ENCODE measurements around the gene TAX1BP3.

DNA sequence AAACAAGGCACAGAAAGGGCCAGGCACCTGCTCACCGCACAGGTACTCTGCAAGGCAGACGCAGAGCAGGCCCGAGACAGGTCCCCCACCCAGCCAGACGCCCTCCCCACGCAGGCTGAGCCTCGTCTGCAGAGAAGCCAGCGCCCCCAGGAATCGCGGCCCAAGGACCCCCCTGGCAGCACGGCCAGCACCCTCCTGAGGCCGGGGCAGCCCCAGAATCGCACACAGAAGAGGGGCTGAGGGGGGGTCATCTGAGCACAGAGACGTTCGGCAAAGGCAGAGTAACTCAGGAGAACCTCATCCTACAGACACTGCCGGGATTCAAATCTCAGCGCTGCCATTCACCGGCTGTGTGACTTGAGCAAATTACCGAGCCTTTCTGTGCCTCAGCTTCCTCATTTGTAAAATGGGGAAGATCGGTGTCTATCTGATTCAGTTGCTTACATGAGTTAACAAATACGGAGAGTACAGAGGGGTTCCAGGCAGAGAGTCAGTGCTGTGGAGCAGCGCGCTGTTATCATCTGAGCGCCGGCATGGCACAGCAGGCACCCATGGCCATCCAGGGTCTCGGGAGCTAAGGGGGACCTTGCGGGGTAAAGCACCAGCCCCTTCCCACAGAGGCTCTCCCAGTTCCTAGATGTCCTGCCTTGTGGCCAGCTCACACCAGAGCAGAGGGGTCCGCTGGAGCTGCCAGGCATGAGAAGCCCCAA, 10.6 kb upstream of the TAX1BP3 start:
- TF ChIP-seq, protein P1, sequence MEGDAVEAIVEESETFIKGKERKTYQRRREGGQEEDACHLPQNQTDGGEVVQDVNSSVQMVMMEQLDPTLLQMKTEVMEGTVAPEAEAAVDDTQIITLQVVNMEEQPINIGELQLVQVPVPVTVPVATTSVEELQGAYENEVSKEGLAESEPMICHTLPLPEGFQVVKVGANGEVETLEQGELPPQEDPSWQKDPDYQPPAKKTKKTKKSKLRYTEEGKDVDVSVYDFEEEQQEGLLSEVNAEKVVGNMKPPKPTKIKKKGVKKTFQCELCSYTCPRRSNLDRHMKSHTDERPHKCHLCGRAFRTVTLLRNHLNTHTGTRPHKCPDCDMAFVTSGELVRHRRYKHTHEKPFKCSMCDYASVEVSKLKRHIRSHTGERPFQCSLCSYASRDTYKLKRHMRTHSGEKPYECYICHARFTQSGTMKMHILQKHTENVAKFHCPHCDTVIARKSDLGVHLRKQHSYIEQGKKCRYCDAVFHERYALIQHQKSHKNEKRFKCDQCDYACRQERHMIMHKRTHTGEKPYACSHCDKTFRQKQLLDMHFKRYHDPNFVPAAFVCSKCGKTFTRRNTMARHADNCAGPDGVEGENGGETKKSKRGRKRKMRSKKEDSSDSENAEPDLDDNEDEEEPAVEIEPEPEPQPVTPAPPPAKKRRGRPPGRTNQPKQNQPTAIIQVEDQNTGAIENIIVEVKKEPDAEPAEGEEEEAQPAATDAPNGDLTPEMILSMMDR (IDR thresholded peaks at IDR 0.05 in 2 of 3, conservative IDR thresholded peaks at IDR 0.05 in 1 of 3; ENCODE audit: insufficient read depth in 2 of 3, low read depth in 1 of 3, low read length in 3 of 3) = no peak
- no peak for TF ChIP-seq EZH2 (IDR thresholded peaks at IDR 0.05; ENCODE audit: borderline replicate concordance, low read depth, low read length)

Data from K562 (cell line).